ENCODE measurements around the gene PLOD3. TPM values are rescaled to one million over a fixed set of nuclear protein-coding genes. Genes with fewer than 3 reads are reported as not detected.

PLOD3 gene
- total RNA-seq, 1 donor from 2014 or later, result 40.0 TPM

DNA sequence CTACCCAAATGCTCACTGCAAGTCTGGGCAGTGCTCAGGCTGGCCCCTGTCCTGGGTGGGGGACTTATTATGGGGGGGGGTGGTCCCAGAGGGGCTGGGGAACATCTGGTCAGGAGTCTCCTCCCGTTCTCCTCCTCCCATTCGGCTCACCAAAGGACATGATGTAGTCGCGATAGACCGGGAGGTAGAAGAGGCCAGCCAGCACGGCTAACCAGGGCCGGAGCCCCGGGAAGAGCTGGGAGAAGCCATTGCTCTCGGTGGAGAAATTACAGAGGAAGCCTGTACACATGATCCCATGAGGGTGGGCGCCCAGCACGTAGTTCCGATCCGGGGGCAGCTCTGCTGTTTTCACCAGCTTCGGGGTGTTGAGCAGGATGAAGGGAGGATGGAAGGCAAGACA lies 18.9 kb downstream of the PLOD3 start:
- no peaks in the 10 kb centered on the region for H3K36me3 Mint-ChIP-seq (ENCODE audit: low read depth)
- no peak for ATAC-seq (ENCODE audit: low read depth)

DNA sequence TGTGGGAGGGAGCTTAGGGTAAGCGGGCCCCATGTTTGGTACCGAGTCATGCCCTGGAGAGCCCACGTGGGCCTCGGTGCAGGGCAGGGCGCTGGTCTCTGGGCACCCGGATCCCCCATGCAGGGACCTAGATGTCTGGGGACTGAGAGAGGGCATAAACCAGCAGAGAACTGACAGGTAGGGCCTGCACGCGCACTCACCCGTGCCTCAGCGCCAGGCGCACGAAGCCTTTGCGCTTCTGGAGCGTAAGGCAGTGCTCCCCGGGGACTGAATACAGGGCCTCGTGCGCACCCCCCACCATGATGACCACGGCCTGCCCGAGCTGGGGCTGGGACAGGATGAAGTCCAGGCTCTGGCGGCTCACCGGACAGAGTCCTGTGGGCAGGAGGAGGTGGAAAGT lies 19.4 kb downstream of the PLOD3 start:
- ChIA-PET CTCF (no interaction called here), POLR2A (no interaction called here)
- ATAC-seq (ENCODE audit: low read depth) (no peak), DNase-seq (no peak)
- Mint-ChIP-seq H3K9me3 (no peaks in the 10 kb centered on the region), H3K4me3 (no peak overlapping the region), H3K36me3 (ENCODE audit: low read depth) (no peaks in the 10 kb centered on the region), H3K27me3 (peaks cover 19% of the 10 kb centered on the region), H3K27ac (no peak overlapping the region), H3K4me1 (peaks cover 11% of the 10 kb centered on the region)
- intact Hi-C loops (cut with micrococcal nuclease), result no loop called here
- TF ChIP-seq, protein P1, sequence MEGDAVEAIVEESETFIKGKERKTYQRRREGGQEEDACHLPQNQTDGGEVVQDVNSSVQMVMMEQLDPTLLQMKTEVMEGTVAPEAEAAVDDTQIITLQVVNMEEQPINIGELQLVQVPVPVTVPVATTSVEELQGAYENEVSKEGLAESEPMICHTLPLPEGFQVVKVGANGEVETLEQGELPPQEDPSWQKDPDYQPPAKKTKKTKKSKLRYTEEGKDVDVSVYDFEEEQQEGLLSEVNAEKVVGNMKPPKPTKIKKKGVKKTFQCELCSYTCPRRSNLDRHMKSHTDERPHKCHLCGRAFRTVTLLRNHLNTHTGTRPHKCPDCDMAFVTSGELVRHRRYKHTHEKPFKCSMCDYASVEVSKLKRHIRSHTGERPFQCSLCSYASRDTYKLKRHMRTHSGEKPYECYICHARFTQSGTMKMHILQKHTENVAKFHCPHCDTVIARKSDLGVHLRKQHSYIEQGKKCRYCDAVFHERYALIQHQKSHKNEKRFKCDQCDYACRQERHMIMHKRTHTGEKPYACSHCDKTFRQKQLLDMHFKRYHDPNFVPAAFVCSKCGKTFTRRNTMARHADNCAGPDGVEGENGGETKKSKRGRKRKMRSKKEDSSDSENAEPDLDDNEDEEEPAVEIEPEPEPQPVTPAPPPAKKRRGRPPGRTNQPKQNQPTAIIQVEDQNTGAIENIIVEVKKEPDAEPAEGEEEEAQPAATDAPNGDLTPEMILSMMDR (IDR thresholded peaks at IDR 0.05), result no peak

More for the DNA sequence above, 18.9 kb downstream of the PLOD3 start:
- peaks cover 21% of the 10 kb centered on the region for H3K27me3 Mint-ChIP-seq
- H3K4me3 Mint-ChIP-seq, result no peak overlapping the region
- TF ChIP-seq, protein P1 (IDR thresholded peaks at IDR 0.05), result no peak
- peaks cover 16% of the 10 kb centered on the region for H3K4me1 Mint-ChIP-seq
- ChIA-PET CTCF (no interaction called here), POLR2A (no interaction called here)
- no peak for DNase-seq
- intact Hi-C loops (cut with micrococcal nuclease), result no loop called here
- H3K27ac Mint-ChIP-seq, result no peak overlapping the region
- H3K9me3 Mint-ChIP-seq, result no peaks in the 10 kb centered on the region

DNA sequence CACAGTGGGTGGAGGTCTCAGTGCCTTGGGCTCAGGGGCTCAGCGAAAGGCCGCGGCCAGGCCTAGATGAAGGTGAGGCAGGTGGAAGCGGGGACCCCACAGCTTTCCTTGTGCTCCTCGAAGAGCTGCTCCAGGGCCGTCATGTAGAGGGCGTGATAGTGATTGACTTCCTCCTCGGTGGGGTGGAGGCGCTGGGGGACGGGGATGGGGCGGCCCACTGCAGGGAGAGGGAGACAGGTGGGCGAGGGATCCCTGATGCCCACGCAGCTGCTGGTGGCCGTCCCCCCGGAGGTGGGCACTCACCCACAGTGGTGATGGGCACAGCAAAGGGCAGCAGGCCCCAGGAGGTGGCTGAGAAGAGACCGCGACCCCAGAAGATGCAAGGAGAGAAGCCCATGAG lies 21.5 kb downstream of the PLOD3 start:
- intact Hi-C loops (cut with micrococcal nuclease), result no loop called here
- TF ChIP-seq, protein P1 (IDR thresholded peaks at IDR 0.05), result no peak

DNA sequence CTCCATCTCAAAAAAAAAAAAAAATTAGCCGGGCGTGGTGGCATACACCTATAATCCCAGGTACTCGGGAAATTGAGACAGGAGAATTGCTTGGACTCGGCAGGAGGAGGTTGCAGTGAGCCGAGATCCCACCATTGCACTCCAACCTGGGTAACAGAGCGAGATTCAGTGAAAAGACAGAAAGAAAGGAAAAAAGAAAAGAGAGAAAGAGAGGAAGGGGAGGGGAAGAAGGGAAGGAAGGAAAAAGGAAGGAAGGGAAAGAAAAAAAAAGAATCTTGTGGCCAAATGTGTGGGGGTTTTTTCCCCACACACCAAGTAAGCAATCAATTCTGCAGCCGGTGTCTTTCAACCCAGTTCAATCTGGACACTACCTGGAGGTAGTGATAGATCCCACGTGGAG lies 28.3 kb downstream of the PLOD3 start:
- no peak overlapping the region for H3K27ac Mint-ChIP-seq
- no peaks in the 10 kb centered on the region for H3K9me3 Mint-ChIP-seq
- POLR2A ChIA-PET, result no interaction called here
- no peaks in the 10 kb centered on the region for H3K36me3 Mint-ChIP-seq (ENCODE audit: low read depth)
- intact Hi-C loops (cut with micrococcal nuclease), result no loop called here
- no peak for DNase-seq
- H3K4me1 Mint-ChIP-seq, result peaks cover 3% of the 10 kb centered on the region
- CTCF ChIA-PET, result interaction anchor here (6.7 kb wide), 1 partner anchor 47 kb away, joined by 111 read pairs; no protein-coding TSS in a partner anchor
- ATAC-seq (ENCODE audit: low read depth), result no peak
- H3K4me3 Mint-ChIP-seq, result no peak overlapping the region
- peaks cover 5% of the 10 kb centered on the region for H3K27me3 Mint-ChIP-seq
- TF ChIP-seq, protein P1 (IDR thresholded peaks at IDR 0.05), result no peak

More for the DNA sequence above, 21.5 kb downstream of the PLOD3 start:
- no peak overlapping the region for H3K4me3 Mint-ChIP-seq
- H3K9me3 Mint-ChIP-seq, result no peaks in the 10 kb centered on the region
- H3K27me3 Mint-ChIP-seq, result peaks cover 11% of the 10 kb centered on the region
- no peak overlapping the region for H3K27ac Mint-ChIP-seq
- H3K36me3 Mint-ChIP-seq (ENCODE audit: low read depth), result no peaks in the 10 kb centered on the region
- ChIA-PET CTCF (no interaction called here), POLR2A (interaction anchor here (0.7 kb wide), 1 partner anchor 766 kb away, joined by 5 read pairs; the partner anchor contains the start of gene MEPCE)
- ATAC-seq (ENCODE audit: low read depth) (no peak), DNase-seq (no peak)
- peaks cover 4% of the 10 kb centered on the region for H3K4me1 Mint-ChIP-seq

DNA sequence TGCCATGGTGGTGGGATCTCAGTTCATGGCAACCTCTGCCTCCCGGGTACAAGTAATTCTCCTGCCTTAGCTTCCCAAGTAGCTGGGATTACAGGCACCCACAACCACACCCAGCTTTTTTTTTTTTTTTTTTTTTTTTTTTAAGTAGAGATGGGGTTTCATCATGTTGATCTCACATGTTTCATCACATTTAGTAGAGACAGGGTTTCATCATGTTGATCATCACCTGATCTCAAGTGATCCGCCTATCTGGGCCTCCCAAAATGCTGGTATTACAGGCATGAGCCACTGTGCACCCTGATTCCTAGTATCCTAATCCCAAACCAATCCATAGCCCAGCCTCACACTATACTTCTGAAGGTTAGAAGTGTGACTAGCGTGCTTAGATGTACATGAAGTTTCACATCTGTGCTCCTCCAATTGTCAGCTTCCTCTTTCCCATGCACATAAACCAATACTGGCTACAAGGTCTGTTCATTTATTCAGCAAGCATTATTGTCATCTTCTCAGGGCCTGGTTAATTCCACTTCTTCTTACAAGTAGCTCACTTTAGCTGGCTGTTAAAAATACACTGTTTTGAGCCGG lies 30.4 kb downstream of the PLOD3 start:
- TF ChIP-seq, protein P1 (IDR thresholded peaks at IDR 0.05), result no peak
- ChIA-PET CTCF (interaction anchor here (1.3 kb wide), 1 partner anchor 43 kb away, joined by 5 read pairs; no protein-coding TSS in a partner anchor), POLR2A (interaction anchor here (0.6 kb wide), 1 partner anchor 51 kb away, joined by 4 read pairs; no protein-coding TSS in a partner anchor)
- Mint-ChIP-seq H3K4me3 (no peak overlapping the region), H3K36me3 (ENCODE audit: low read depth) (no peaks in the 10 kb centered on the region), H3K27me3 (peaks cover 14% of the 10 kb centered on the region), H3K9me3 (no peaks in the 10 kb centered on the region), H3K27ac (no peak overlapping the region), H3K4me1 (peaks cover 4% of the 10 kb centered on the region)
- ATAC-seq (ENCODE audit: low read depth) (no peak), DNase-seq (no peak)
- intact Hi-C loops (cut with micrococcal nuclease), result no loop called here
